Bronchial epithelial cell (primary cell): ENCODE measurements around the gene MYBBP1A. TPM values are rescaled to one million over a fixed set of nuclear protein-coding genes. Genes with fewer than 3 reads are reported as not detected.
A peak's percentile ranks its signal among the peaks of the same experiment; 100 is the strongest.

Experiments
- DNase-seq: peaks from one replicate; pipeline ENCODE4 v3.0.0-alpha.2; 2010; ENCODE audit warnings: low read depth
- FAIRE-seq: peaks from 2 replicates; lab custom pipeline; 2011; peaks lifted over from hg19 to GRCh38; lab: Jason Lieb, UNC
- H3K27me3 ChIP-seq: 2 replicates; pipeline ENCODE4 v1.5.1; 2011; ENCODE audit warnings: low read length; ENCODE audit not compliant: control insufficient read depth, insufficient read depth
- H3K36me3 ChIP-seq: 2 replicates; pipeline ENCODE4 v1.5.1; 2011; ENCODE audit warnings: low read length; ENCODE audit not compliant: control insufficient read depth, insufficient read depth
- H3K4me3 ChIP-seq: 2 replicates; pipeline ENCODE4 v1.5.1; 2011; ENCODE audit warnings: mild to moderate bottlenecking, low read depth, low read length, control low read depth
- total RNA-seq: library from RNA; depleted of rRNA; stranded (reverse); fragments of >200 nt; gene quantifications from 2 replicates; pipeline ENCODE4 v1.2.1, GENCODE V29; 2014
- TF ChIP-seq, protein P1 (sequence below): IDR thresholded peaks from 2 replicates; pipeline ENCODE4 v1.5.1; 2011; ENCODE audit warnings: mild to moderate bottlenecking, moderate library complexity, low read length, control low read depth, inconsistent platforms; ENCODE audit not compliant: insufficient read depth, severe bottlenecking

MYBBP1A gene
- total RNA-seq, 1 donor from 2014 or later, result 60.6 TPM

GRCh38 chr17:4573115-4573514 lies 17.9 kb upstream of the MYBBP1A start:
- no peak overlapping the region for H3K4me3 ChIP-seq
- H3K27me3 ChIP-seq, result no peaks in the 10 kb centered on the region
- TF ChIP-seq, protein P1, sequence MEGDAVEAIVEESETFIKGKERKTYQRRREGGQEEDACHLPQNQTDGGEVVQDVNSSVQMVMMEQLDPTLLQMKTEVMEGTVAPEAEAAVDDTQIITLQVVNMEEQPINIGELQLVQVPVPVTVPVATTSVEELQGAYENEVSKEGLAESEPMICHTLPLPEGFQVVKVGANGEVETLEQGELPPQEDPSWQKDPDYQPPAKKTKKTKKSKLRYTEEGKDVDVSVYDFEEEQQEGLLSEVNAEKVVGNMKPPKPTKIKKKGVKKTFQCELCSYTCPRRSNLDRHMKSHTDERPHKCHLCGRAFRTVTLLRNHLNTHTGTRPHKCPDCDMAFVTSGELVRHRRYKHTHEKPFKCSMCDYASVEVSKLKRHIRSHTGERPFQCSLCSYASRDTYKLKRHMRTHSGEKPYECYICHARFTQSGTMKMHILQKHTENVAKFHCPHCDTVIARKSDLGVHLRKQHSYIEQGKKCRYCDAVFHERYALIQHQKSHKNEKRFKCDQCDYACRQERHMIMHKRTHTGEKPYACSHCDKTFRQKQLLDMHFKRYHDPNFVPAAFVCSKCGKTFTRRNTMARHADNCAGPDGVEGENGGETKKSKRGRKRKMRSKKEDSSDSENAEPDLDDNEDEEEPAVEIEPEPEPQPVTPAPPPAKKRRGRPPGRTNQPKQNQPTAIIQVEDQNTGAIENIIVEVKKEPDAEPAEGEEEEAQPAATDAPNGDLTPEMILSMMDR, result no peak
- no peaks in the 10 kb centered on the region for H3K36me3 ChIP-seq
- DNase-seq (no peak), FAIRE-seq (no peak)

DNA sequence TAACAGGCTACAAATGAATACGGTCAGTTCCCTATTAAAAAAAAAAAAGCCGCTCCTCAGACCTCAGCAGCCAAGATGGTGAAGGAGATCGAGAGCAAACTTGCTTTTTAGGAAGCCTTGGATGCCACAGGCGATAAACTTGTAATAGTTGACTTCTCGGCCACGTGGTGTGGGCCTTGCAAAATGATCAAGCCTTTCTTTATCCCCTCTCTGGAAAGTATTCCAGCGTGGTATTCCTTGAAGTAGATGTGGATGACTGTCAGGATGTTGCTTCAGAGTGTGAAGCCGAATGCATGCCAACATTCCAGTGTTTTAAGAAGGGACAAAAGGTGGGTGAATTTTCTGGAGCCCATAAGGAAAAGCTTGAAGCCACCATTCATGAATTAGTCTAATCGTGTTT lies 16.9 kb upstream of the MYBBP1A start:
- no peak for FAIRE-seq
- H3K36me3 ChIP-seq, result no peaks in the 10 kb centered on the region
- no peaks in the 10 kb centered on the region for H3K27me3 ChIP-seq
- DNase-seq, result no peak
- TF ChIP-seq, protein P1, result no peak
- H3K4me3 ChIP-seq, result no peak overlapping the region

DNA sequence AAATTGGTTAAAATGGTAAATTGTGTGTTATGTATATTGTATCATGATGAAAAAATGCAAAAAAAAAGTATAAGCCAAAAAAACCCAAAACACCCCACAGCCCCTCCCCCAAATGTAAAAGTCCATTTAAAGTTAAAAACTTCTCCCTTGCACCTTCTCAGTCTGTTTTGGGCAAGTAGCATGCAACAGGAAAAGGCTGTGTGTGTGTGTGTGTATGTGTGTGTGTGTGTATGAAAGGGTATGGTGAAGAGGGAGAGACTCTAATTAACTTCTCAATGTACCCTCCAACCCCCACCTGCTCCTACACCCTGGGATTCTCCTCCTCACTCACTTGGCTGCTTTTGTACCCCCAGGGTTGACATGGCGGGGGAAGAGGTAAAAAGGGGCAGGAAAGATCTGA lies 14.4 kb upstream of the MYBBP1A start:
- Histone ChIP-seq H3K27me3 (no peaks in the 10 kb centered on the region), H3K36me3 (no peaks in the 10 kb centered on the region), H3K4me3 (no peak overlapping the region)
- DNase-seq (no peak), FAIRE-seq (no peak)
- TF ChIP-seq, protein P1, result no peak

- Histone ChIP-seq H3K27me3 (no peaks in the 10 kb centered on the region), H3K36me3 (no peaks in the 10 kb centered on the region), H3K4me3 (no peak overlapping the region)
- TF ChIP-seq, protein P1, result peak; percentile 75
- no peak for FAIRE-seq
- peak; percentile 51 for DNase-seq
These were observed 11.6 kb upstream of the MYBBP1A start for GRCh38 chr17:4566785-4567184.

DNA sequence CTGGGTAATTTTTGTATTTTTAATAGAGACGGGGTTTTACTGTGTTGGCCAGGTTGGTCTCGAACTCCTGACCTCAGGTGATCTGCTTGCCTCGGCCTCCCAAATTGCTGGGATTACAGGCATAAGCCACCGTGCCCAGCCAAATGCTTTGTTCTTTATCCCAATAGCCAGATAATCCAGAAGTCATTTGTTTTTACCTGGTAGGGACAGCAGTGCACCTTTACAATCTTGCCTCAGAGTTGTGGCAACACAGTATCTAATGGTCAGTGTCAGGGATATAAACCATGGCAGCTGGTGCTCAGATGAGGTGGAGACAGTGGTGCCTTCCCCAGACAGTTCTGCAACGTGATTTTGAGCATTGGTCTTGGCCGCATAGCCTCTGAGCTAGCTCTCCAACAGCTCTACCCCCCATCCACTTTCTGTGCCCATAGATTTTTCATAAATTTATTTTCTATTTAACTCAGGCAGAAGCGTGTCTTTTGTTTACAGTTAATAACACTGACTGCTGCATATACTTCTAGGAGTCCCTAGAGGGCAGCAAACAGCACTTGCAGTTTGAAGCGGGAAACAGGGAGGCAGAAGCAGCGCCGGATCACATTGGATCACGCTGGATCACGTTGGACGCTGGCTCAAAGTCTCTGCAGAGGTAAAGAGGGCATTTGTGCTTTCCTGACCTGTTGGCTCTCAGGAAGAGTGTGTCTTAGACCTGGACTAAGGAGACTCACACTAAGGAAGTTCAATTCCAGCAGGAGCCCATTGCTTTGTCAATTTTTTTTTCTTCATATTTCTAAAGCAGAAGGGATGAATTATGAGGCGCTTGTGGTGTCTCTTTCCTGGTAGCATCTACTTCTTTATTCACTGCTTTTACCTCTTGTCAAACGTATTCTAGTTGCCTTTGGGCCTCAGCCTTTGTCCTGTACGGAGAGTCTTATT lies 10.3 kb upstream of the MYBBP1A start:
- Histone ChIP-seq H3K36me3 (no peaks in the 10 kb centered on the region), H3K4me3 (no peak overlapping the region), H3K27me3 (no peaks in the 10 kb centered on the region)
- FAIRE-seq (no peak), DNase-seq (peak; percentile 67)
- TF ChIP-seq, protein P1, result peak; percentile 80
